ENCODE results near the gene GTF3C1. TPM values are rescaled to one million over a fixed set of nuclear protein-coding genes. Genes with fewer than 3 reads are reported as not detected.

Gene GTF3C1
- total RNA-seq, 1 experiment from 2014 or later: 97.5 TPM

GRCh38 chr16:27428026-27428785 is 121.5 kb downstream of the GTF3C1 start:
- POLR2A ChIA-PET (ENCODE audit: unreplicated experiment): no interaction called here
- ATAC-seq (no peak), DNase-seq (no peak)
- Histone ChIP-seq H4K20me1 (ENCODE audit: low read length) (no peaks in the 10 kb centered on the region), H3K9me3 (ENCODE audit: low read length) (no peaks in the 10 kb centered on the region), H3K9me2 (replicated peaks; ENCODE audit: low read length) (no peaks in the 10 kb centered on the region), H3K79me2 (ENCODE audit: low read length) (no peaks in the 10 kb centered on the region), H3K27me3 (ENCODE audit: low read length) (no peaks in the 10 kb centered on the region), H2AFZ (ENCODE audit: low read length) (no peak overlapping the region), H3K27ac (ENCODE audit: low read length) (no peak overlapping the region), H3K4me1 (ENCODE audit: insufficient read depth, low read length) (peaks cover 3% of the 10 kb centered on the region; the same call in 1 of the 2 replicates), H3K36me3 (ENCODE audit: low read depth, low read length) (no peaks in the 10 kb centered on the region), H3F3A (ENCODE audit: low read length, unreplicated experiment) (no peaks in the 10 kb centered on the region), H3K4me3 (ENCODE audit: low read length) (no peak overlapping the region), H3K4me2 (ENCODE audit: low read length) (no peak overlapping the region), H3K9ac (ENCODE audit: low read length) (no peak overlapping the region)
- CTCF ChIA-PET: no interaction called here
- BruUV-seq (replicated peaks): no TSS peak
- TF ChIP-seq, protein P1, sequence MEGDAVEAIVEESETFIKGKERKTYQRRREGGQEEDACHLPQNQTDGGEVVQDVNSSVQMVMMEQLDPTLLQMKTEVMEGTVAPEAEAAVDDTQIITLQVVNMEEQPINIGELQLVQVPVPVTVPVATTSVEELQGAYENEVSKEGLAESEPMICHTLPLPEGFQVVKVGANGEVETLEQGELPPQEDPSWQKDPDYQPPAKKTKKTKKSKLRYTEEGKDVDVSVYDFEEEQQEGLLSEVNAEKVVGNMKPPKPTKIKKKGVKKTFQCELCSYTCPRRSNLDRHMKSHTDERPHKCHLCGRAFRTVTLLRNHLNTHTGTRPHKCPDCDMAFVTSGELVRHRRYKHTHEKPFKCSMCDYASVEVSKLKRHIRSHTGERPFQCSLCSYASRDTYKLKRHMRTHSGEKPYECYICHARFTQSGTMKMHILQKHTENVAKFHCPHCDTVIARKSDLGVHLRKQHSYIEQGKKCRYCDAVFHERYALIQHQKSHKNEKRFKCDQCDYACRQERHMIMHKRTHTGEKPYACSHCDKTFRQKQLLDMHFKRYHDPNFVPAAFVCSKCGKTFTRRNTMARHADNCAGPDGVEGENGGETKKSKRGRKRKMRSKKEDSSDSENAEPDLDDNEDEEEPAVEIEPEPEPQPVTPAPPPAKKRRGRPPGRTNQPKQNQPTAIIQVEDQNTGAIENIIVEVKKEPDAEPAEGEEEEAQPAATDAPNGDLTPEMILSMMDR (conservative IDR thresholded peaks at IDR 0.05; ENCODE audit: low read depth, low read length): peak; percentile 38
- TF ChIP-seq EZH2phosphoT487 (IDR thresholded peaks at IDR 0.05; ENCODE audit: borderline replicate concordance, low read length): no peak
- intact Hi-C loops (cut with micrococcal nuclease): no loop called here

DNA sequence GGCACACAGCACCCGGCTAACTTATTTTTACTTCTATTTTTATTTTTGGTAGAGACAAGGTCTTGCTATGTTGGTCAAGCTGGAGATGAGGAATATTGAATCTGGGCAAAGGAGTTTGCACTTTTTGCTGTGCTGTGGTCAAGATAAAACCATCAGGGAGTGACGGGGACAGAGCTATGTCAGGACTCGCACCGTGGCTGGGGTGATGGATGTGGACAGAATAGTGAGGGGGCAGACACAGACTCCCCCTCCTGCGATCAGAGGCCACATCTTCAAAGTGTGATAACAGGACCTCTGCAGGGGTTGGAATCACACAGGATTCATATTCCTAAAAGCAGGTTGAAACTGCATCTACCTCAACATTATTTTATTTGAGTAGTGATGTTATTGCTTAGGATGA is 122.2 kb downstream of the GTF3C1 start:
- no peak overlapping the region for H2AFZ ChIP-seq (ENCODE audit: low read length)
- ChIA-PET CTCF (no interaction called here), POLR2A (ENCODE audit: unreplicated experiment) (no interaction called here)
- H3K9ac ChIP-seq (ENCODE audit: low read length): no peak overlapping the region
- H3K27me3 ChIP-seq (ENCODE audit: low read length): no peaks in the 10 kb centered on the region
- no peak for DNase-seq
- no peaks in the 10 kb centered on the region for H3K9me2 ChIP-seq (replicated peaks; ENCODE audit: low read length)
- no peak overlapping the region for H3K27ac ChIP-seq (ENCODE audit: low read length)
- no peaks in the 10 kb centered on the region for H3F3A ChIP-seq (ENCODE audit: low read length, unreplicated experiment)
- no peak overlapping the region for H3K4me3 ChIP-seq (ENCODE audit: low read length)
- H3K36me3 ChIP-seq (ENCODE audit: low read depth, low read length): no peaks in the 10 kb centered on the region
- H3K4me2 ChIP-seq (ENCODE audit: low read length): no peak overlapping the region
- TF ChIP-seq, protein P1 (conservative IDR thresholded peaks at IDR 0.05; ENCODE audit: low read depth, low read length): no peak
- TF ChIP-seq EZH2phosphoT487 (IDR thresholded peaks at IDR 0.05; ENCODE audit: borderline replicate concordance, low read length) (no peak), EZH2 (IDR thresholded peaks at IDR 0.05; ENCODE audit: low read length, unreplicated experiment) (no peak)
- intact Hi-C loops (cut with micrococcal nuclease): no loop called here
- peaks cover 3% of the 10 kb centered on the region; the same call in 1 of the 2 replicates for H3K4me1 ChIP-seq (ENCODE audit: insufficient read depth, low read length)
- no peaks in the 10 kb centered on the region for H4K20me1 ChIP-seq (ENCODE audit: low read length)
- BruUV-seq (replicated peaks): no TSS peak
- no peaks in the 10 kb centered on the region for H3K79me2 ChIP-seq (ENCODE audit: low read length)
- ATAC-seq: no peak
- no peaks in the 10 kb centered on the region for H3K9me3 ChIP-seq (ENCODE audit: low read length)
